GM21526 (cell line): ENCODE measurements around the gene GTF3C1.

Experiments used
- ATAC-seq: cut with Tn5 transposase; IDR thresholded peaks from one replicate; pipeline ENCODE4 v1.9.1; 2021; ENCODE audit warnings: moderate library complexity; ENCODE audit not compliant: unreplicated experiment, low FRiP score

The GTF3C1 gene

DNA sequence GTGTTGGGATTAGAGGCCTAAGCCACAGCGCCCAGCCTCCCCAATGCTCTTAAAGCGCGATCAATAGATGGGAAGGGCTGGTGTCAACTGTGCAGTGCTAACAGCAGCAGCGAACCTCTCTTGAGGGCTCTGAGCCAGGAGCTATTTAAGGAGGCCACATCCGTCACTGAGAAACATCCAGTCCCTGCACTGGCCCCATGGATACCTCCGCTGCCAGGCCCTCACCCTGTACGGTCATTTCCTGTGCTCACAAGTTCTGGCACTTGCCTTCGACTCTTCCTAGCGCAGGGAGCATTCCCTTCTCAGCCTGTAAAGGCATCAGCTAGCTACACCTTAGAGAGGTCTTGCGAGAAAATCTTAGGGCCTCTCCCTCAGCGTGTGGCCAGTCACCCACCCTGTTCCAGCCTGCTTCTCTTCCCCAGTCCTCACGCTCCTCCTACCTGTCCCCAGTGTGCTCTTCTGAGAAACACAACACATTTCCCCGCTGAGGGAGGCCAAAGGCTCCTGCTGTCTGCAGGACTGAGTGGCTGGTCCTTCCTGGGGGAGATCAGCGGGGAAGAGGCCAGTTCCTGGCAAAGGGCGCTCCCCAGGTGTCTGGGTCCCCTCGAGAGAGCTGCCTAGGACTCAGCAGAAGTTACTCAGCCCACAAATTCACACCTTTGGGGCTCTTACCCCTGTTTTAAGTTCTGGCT is 28.6 kb downstream of the GTF3C1 start:
- ATAC-seq, result no peak

GRCh38 chr16:27518226-27518625 is 31.5 kb downstream of the GTF3C1 start:
- no peak for ATAC-seq

DNA sequence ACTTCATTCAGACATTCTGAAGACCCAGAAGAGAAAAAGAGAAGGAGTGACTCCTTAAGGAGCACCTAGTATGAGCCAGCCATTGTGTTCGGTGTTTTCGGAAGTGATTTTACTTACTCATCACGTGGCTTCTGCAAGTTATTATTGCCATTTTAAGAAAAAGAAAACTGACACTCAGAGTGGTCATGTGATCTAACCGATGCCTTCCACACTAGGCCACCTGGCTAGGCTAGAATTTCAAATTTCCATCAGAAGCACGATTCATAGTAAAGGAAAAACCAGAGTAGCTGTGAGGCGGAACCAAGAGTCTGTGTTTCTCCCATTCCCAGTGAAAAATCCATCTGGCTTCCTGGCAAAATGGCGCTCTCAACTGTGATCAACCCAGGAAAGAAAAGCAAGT is 32.0 kb downstream of the GTF3C1 start:
- ATAC-seq, result no peak

DNA sequence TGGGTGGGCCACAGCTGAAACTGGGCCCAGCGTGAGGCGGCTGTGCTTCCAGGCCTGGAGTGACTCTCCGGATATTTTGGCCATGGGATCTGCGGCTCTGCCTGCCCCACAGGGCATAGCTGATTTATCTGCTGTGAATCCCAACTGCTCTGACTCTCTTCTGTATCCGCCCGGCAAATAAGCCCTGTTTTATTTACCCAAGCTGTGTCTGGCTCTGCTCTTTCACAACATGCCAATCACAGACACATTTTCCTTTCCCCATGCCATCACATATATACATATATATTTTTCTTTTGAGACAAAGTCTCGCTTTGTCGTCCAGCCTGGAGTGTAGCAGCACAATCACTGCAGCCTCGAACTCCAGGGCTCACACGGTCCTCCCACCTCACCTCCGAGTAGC is 33.3 kb downstream of the GTF3C1 start:
- ATAC-seq, result no peak

DNA sequence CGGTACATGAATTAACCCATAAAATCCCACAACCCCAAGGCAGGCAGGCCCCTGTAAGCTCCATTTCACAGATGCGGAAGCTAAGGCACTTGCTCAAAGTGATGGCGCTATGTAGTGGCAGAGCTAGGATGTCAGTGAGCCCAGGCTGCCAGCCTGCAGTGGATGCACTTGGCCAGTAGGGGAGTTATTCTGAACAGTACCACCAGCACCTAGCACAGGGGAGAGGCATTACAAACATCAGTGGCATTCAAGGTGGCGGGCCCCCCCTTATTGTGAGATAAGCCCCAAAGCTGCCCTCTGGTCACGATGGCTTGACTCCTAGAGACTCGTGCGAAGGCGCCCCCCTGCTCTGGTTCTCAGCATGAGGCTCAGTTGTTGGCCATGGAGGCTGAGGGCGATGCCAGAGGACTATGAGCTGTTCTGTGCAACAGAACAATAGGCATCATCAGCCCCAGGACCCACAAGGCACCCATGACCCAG is 33.8 kb downstream of the GTF3C1 start:
- ATAC-seq, result peak; percentile 85

DNA sequence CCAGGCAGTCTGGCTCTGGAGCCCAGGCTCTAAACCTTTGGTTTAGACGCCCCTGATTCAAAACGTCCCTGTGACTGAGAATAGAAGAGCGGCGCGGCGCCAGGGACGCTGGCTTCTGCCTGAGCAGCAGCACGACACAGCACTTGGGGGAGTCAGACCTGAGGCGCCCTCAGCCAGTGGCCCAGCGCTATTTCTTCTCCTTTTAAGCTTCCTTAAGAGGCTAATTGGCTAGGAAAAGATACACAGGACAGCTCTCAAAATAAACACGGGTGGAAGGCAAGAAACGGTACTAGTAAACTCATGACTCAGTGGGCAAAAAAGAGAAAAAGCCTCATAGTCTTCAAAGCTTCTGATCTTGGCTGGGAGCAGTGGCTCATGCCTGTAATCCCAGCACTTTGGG is 34.9 kb downstream of the GTF3C1 start:
- no peak for ATAC-seq

GRCh38 chr16:27511657-27512448 is 37.9 kb downstream of the GTF3C1 start:
- ATAC-seq, result no peak

GRCh38 chr16:27508476-27508875 is 41.2 kb downstream of the GTF3C1 start:
- ATAC-seq, result no peak

- ATAC-seq, result no peak
Observed at GRCh38 chr16:27506771-27507170, 42.9 kb downstream of the GTF3C1 start.

DNA sequence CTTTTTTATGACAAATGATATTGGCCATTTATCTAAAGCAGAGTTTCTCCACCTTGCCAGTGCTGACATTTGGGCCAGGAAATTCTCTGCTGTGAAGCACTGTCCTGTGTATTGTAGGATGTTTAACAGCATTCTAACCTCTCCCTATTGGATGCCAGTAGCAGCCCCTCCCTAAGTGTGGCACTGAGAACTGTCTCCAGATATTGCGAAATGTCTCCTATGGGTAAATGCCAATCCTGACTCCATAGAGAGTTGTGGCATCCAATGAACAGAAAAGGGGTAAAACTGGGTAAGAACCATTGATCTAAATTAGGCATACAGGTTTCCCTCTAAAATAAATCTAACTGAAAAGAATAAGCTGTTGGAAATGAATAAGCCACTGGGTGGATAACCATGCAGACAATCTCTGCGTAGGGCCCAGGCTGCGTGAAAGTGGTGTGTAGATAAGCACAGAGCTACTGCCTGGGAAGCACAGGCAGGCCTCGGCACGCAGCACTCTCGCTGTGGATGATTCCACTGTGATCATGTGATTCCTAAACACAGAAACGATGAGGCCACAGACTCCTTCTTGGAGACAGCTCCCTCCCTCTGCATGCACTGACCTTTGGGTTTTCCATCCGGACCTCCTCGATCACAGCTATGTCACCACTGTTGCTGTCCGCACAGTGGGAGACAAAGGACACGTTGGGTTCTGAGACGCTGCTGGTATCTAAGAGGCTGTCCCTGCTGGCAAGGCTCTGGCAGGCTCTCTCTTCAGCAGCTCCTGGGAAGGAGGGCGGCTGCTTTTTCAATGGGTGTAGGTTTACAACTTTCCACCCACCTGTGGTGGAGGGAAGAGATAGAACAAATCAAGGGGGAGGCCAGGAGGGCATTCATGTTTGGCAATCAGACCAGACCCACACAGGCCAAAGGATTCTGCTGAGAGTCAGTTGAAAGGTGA is 44.1 kb downstream of the GTF3C1 start:
- no peak for ATAC-seq

GRCh38 chr16:27503662-27504061 is 46.1 kb downstream of the GTF3C1 start:
- ATAC-seq, result no peak

DNA sequence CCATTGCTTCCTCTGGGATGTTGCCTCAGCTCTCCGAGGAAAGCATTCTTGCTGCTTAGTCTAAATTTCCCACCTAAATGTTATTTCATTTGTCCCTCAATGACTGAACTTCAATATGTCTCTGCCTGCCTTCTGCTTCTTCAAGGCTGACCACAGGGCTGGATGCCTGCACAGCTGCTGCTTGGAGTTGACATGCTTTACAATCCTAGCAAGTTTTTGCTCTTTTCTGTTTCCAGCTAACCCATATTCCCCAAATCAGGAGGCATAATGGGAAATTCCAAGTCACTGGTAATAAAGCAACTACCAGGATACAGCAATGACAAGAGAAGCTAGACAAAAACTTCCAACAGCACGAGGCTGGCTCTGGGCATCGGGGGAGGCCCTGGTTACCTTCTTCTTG is 48.9 kb downstream of the GTF3C1 start:
- ATAC-seq, result no peak

- ATAC-seq, result no peak
Observed at GRCh38 chr16:27499659-27500055, 50.1 kb downstream of the GTF3C1 start.

GRCh38 chr16:27498916-27499658 is 50.6 kb downstream of the GTF3C1 start:
- ATAC-seq, result no peak

DNA sequence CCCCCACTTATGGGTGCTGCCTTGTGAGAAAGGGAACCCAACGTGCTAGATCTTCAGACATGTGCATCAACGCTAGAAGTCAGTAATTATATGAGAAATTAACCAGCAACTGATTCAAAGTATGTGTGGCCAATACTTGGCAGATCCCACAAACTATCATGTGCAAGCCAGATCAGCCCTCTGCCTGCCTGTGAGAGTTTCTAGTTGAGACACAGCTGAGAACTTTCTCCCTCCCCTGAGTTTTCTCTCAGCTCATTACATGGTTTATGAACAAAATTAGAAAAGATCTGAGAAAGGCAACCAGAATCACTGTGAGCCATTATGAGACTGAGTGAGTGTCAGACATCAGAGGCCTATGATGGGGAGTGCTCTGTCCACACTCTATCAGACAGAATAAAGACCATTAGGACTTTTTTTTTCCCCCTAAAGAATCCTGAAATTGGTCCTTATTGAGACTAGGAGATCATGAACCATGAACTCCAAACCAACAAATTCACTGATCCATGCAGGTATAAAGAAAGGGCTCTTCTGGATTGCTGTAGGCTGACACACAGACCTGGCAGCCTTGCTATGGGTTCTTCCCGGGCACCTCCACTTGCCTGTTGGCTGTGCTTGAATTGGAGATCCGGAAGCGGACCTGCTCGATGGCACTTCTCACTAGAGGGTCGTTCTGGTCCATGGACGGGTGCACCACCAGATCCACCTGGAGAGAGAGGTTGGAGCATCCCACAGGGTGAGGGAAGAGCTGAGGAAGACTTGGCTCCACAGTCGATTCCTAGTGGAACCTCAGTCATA is 51.5 kb downstream of the GTF3C1 start:
- ATAC-seq, result no peak

DNA sequence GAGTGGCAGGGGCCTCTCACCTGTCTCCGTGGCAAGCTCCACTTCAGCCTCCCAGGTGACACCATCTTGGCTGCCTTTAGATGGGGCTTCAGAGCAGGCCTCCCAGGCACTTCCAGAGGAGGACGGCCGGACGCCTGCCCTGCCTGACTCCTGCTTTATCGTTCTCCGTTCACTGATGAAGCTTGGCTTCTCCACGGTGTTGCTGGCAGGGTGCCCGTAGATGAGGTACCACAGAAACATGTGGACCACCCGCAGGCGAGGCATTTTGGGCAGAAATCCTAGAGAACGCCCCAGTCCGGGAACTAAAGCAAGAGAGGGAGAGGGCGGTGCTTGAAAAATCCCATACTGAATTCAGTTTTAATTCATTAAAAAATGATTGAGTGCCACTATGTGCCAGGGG is 54.5 kb downstream of the GTF3C1 start:
- no peak for ATAC-seq

- ATAC-seq, result no peak
Observed at GRCh38 chr16:27492588-27492979, 57.1 kb downstream of the GTF3C1 start.

- ATAC-seq, result no peak
Observed at GRCh38 chr16:27491894-27492587, 57.7 kb downstream of the GTF3C1 start.

DNA sequence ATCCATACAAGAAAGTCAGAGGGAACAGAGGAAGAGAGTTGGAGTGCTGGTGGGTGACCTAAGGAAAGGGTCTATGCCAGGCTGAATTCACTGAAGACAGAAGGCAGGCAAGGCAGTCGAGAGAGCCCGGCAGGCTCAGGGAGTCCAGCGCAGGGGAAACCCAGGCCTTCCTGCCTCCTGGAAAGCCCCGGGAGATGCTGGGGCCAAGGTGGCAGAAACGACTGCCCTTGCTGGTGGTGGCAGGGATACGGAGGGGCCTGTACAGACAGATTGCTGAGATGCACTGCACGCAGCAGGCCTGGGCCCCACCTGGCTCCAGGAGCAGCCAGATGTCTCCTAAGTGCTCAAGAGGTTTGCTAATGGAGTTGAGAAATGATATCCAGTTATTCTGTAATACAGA is 59.8 kb downstream of the GTF3C1 start:
- ATAC-seq, result no peak
